ENCODE results near the gene MYH13. TPM values are rescaled to one million over a fixed set of nuclear protein-coding genes. Genes with fewer than 3 reads are reported as not detected.
"Not testable (repeated sequence)": the region's sequence is repeated elsewhere in the genome, so short reads cannot be mapped to it uniquely, and the experiment has no call there.

MYH13 gene
- total and polyA plus RNA-seq, 2 of the 13 experiments (the other 11 are each of a cell fraction or from before 2014, with no cell fraction given) = not detected

- no peak for TF ChIP-seq CBX5 (CRISPR knock-in tag; IDR thresholded peaks at IDR 0.05; ENCODE audit: borderline replicate concordance)
Observed at GRCh38 chr17:10292057-10292937, 80.5 kb downstream of the MYH13 start (continued).

- H3K4me1 ChIP-seq (ENCODE audit: insufficient read depth, low read length); CTCF ChIA-PET (ENCODE audit: low intra/inter-chr PET ratio, low total read pairs); H3K27ac ChIP-seq (ENCODE audit: extremely low read length, insufficient read depth, low read length); ATAC-seq; FAIRE-seq; H4K20me1 ChIP-seq (ENCODE audit: insufficient read depth, low read length); H3K4me3 ChIP-seq (replicated peaks in 1 of 3; ENCODE audit: insufficient read depth in 1 of 3, low read depth in 2 of 3, low read length in 3 of 3); in situ Hi-C loops (cut with HindIII; ENCODE audit: extremely low pct_ligation_motif_present, low pct_unique_long_range_greater_than_20kb); H3K36me3 ChIP-seq (replicated peaks in 1 of 2; ENCODE audit: control insufficient read depth in 1 of 2, insufficient read depth in 2 of 2, low read length in 2 of 2); BruUV-seq (replicated peaks); H3K27me3 ChIP-seq (ENCODE audit: control insufficient read depth in 1 of 2, insufficient read depth in 2 of 2, low read length in 2 of 2); H3K79me2 ChIP-seq (ENCODE audit: insufficient read depth, low read length); H2AFZ ChIP-seq (ENCODE audit: low read length); H3K4me2 ChIP-seq (ENCODE audit: low read depth, low read length); POLR2A ChIA-PET; intact Hi-C loops (cut with micrococcal nuclease; ENCODE audit: unreplicated experiment); H3K9ac ChIP-seq (ENCODE audit: insufficient read depth, low read depth, low read length); H3K9me3 ChIP-seq (ENCODE audit: low read length); DNase-seq (ENCODE audit: low spot score): not testable (repeated sequence)
- WGBS (ENCODE audit: low lambda C conversion rate) = 33% methylated on average over 12 of the region's 12 CpGs
Observed at GRCh38 chr17:10291576-10291975, 81.2 kb downstream of the MYH13 start.

DNA sequence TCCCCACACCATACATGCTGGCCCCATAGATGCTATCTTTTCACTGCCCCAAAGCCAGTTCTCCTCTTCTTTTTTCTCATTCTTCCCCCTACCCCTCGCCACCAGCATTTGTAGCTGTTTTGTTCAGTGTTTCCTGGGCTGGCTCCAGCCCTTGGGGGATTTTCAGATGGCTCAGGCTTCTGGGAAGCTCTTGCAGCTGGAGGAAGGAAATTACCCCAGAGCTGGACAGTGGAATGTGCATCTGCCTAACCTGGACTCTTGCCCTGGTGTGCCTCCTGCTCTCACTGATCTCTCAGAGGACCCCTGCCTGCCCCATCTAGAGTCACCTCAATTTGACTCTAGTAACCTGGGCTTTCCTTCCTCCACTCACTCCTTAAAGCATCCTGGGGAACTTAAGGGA lies 82.8 kb downstream of the MYH13 start:
- Histone ChIP-seq H4K20me1 (ENCODE audit: insufficient read depth, low read length) (no peaks in the 10 kb centered on the region), H3K9ac (ENCODE audit: insufficient read depth, low read depth, low read length) (no peak overlapping the region), H3K79me2 (ENCODE audit: insufficient read depth, low read length) (no peaks in the 10 kb centered on the region), H2AFZ (ENCODE audit: low read length) (no peak overlapping the region), H3K9me3 (ENCODE audit: low read length) (no peaks in the 10 kb centered on the region), H3K4me1 (ENCODE audit: insufficient read depth, low read length) (peaks cover 5% of the 10 kb centered on the region), H3K27ac (ENCODE audit: extremely low read length, insufficient read depth, low read length) (no peak overlapping the region), H3K4me2 (ENCODE audit: low read depth, low read length) (no peak overlapping the region), H3K27me3 (ENCODE audit: control insufficient read depth in 1 of 2, insufficient read depth in 2 of 2, low read length in 2 of 2) (peaks cover 0 to 3% of the 10 kb centered on the region in 2 experiments; a peak in 1 of 5 replicates), H3K4me3 (replicated peaks in 1 of 3; ENCODE audit: insufficient read depth in 1 of 3, low read depth in 2 of 3, low read length in 3 of 3) (no peak overlapping the region), H3K36me3 (replicated peaks in 1 of 2; ENCODE audit: control insufficient read depth in 1 of 2, insufficient read depth in 2 of 2, low read length in 2 of 2) (no peaks in the 10 kb centered on the region)
- intact Hi-C loops (cut with micrococcal nuclease; ENCODE audit: unreplicated experiment) = no loop called here
- ChIA-PET CTCF (ENCODE audit: low intra/inter-chr PET ratio, low total read pairs) (no interaction called here), POLR2A (no interaction called here)
- FAIRE-seq (no peak), ATAC-seq (no peak), DNase-seq (ENCODE audit: low spot score) (no peak)
- in situ Hi-C loops (cut with HindIII; ENCODE audit: extremely low pct_ligation_motif_present, low pct_unique_long_range_greater_than_20kb) = no loop called here
- 0% methylated on average over 1 of the region's 1 CpG for WGBS (ENCODE audit: low lambda C conversion rate)
- BruUV-seq (replicated peaks) = no TSS peak
- no peak for TF ChIP-seq HMG20B (CRISPR knock-in tag; conservative IDR thresholded peaks at IDR 0.05)
- TF ChIP-seq HNF4G (IDR thresholded peaks at IDR 0.05; ENCODE audit: borderline replicate concordance, low read depth, low read length) = no peak
- no peak for TF ChIP-seq HNF4G (CRISPR knock-in tag; IDR thresholded peaks at IDR 0.05; ENCODE audit: borderline replicate concordance, low read depth)
- TF ChIP-seq ZNF761 (CRISPR knock-in tag; conservative IDR thresholded peaks at IDR 0.05) = no peak
- no peak for TF ChIP-seq ZMYM2 (CRISPR knock-in tag; IDR thresholded peaks at IDR 0.05)
- TF ChIP-seq CEBPZ (IDR thresholded peaks at IDR 0.05; ENCODE audit: low read length) = no peak
- no peak for TF ChIP-seq POGK (CRISPR knock-in tag; conservative IDR thresholded peaks at IDR 0.05)

Data from HepG2 (cell line).